Measurements from ENCODE around the gene CDC25A.

DNA sequence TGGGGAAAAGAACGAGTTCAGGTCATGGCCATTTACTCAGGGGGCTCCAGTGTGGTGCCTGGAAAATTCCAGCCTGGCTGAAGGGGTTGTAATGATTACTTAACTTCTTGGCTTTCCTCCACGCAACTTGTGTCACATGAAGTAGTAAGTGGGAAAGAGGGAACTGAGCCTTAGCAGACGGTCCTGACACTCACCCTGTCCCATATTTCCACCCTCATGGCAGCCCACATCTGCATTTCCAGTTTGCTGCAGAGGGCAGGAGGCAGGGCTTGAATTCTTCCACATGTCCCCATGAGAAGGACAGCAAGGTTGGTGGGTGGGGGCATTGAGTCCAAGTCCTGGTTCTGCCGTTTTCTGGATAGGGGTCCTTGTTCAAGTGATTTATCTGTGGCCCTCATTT lies 27.2 kb upstream of the CDC25A start:
- TF ChIP-seq POLR2A (IDR thresholded peaks at IDR 0.05; ENCODE audit: low read depth) (no peak), POLR2AphosphoS5 (IDR thresholded peaks at IDR 0.05) (peak; percentile 8 to 15), EP300 (IDR thresholded peaks at IDR 0.05) (no peak)
- TF ChIP-seq, protein P1, sequence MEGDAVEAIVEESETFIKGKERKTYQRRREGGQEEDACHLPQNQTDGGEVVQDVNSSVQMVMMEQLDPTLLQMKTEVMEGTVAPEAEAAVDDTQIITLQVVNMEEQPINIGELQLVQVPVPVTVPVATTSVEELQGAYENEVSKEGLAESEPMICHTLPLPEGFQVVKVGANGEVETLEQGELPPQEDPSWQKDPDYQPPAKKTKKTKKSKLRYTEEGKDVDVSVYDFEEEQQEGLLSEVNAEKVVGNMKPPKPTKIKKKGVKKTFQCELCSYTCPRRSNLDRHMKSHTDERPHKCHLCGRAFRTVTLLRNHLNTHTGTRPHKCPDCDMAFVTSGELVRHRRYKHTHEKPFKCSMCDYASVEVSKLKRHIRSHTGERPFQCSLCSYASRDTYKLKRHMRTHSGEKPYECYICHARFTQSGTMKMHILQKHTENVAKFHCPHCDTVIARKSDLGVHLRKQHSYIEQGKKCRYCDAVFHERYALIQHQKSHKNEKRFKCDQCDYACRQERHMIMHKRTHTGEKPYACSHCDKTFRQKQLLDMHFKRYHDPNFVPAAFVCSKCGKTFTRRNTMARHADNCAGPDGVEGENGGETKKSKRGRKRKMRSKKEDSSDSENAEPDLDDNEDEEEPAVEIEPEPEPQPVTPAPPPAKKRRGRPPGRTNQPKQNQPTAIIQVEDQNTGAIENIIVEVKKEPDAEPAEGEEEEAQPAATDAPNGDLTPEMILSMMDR (IDR thresholded peaks at IDR 0.05): no peak
